HG03045 (cell line): ENCODE measurements around the gene ROCK2.
"Not testable (repeated sequence)": the region's sequence is repeated elsewhere in the genome, so short reads cannot be mapped to it uniquely, and the experiment has no call there.

ENCODE experiments used
- ATAC-seq: cut with Tn5 transposase; IDR thresholded peaks from one replicate; pipeline ENCODE4 v1.9.1; 2021; ENCODE audit warnings: mild to moderate bottlenecking, moderate library complexity; ENCODE audit not compliant: unreplicated experiment

The ROCK2 gene

DNA sequence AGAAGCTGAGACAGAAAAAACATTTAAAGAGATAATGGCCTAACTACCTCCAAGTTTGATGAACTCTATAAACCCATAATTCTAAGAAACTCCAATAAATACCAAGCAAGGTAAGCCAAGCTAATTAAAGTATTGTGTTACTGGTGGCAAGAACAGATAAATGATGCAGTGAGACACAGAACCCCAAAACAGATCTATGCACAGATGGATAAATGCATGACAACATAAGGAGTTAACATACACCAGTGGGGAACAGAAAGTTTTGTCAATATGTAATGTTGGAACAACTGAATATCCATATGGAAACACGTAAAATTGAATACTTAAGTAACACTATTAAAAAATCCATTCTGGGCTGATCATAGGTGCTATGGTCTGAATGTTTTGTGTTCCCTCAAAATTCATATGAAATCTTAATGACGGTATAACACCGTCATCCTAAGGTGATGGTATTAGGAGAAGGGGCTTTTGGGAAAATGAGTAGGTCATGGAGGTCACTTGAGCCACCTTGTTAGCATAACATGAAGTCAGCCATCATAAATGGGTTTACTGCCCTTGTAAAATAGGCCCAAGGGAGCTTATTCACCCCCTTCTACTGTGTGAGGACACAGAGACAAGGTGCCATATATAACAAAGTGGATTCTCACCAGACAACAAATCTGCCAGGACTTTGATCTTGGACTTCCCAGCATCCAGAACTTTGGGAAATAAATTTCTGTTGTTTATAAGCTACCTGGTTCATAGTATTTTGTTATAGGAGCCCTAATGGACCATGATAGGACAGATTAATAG lies 102.8 kb downstream of the ROCK2 start:
- no peak for ATAC-seq

DNA sequence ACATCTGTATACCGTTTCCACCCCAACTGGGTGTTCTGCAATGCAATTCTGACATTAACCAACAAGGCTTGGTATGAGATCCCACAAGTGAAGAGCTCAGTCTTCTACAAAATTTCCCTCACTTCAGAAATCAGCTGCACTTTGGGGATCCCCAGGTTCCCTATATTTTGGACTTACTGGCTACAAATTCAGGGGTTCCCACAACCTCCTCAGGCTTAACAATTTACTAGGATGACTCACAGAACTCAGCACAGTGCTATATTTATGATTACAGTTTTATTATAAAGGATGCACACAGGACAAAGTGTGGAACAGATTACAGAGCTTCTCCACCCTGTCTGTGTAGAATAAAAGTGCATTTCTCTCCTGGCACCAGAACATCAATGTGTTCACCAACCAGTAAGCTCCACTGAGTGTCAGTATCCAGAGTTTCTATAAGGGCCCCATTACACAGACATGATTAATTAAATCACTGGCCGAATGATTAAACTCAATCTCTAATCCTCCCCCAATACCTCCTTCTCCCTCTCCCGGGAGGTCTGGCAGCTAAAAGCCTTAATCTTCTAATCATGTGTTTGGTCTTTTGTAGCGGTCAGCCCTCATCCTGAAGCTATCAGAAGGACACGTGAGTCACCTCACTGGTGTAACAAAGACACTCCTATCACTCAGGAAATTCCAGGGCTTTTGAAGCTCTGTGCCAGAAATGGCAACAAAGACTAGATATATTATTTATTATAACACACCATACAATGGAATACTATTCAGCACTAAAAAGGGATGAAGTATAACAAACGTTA lies 104.6 kb downstream of the ROCK2 start:
- no peak for ATAC-seq

GRCh38 chr2:11239147-11239546 lies 105.3 kb downstream of the ROCK2 start:
- ATAC-seq, result no peak

GRCh38 chr2:11237122-11237521 lies 107.3 kb downstream of the ROCK2 start:
- ATAC-seq, result no peak

DNA sequence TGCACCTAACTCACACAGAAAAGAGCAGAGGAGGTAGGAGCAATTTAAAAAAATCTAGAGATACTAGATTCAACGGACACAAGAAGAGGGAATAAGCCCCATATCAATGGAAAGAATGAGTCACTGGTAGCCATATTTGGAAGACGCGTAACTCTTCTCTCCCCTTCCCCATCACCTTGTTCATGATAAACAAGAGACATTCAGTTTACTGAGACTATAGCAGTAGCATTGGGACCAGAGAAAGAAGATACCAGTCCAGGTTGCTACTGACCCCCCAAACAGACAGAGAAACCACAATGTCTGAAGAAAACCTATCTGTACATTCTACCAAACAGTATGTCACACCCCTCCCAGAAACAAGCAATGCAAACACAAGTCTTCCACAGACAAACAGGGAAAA lies 108.1 kb downstream of the ROCK2 start:
- no peak for ATAC-seq

- no peak for ATAC-seq
Observed at GRCh38 chr2:11235583-11235982, 108.9 kb downstream of the ROCK2 start.

DNA sequence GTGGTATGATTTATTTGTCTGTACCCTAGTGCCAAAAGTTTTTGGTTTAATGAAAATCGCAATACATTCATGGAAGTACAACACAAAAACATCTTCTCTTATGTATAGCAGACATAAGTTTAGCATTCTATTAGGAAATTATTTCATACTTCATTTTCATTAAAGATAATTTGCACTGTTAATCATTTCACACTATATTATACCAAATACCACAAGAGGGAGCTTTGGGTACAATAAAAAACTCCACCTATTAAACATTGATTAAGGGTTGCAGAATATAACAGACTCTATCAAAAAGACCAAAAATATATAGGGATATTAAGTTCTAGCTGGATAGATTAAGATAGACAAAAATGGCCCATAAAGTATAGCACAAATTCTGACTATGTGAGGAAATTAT lies 110.1 kb downstream of the ROCK2 start:
- no peak for ATAC-seq

DNA sequence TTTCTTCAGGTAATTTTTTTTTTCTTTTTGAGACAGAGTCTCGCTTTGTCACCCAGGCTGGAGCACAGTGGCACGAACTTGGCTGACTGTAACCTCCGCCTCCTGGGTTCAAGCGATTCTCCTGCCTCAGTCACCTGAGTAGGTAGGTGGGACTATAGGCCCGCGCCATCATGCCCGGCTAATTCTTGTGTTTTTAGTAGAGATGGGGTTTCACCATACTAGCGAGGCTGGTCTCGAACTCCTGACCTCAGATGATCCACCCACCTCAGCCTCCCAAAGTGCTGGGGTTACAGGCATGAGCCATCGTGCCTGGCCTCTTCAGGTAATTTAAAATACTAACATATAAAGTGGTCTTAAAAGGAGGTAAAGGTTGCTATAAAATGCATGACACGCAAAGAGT lies 113.2 kb downstream of the ROCK2 start:
- not testable (repeated sequence) for ATAC-seq

- ATAC-seq, result no peak
Observed at GRCh38 chr2:11228692-11229091, 115.7 kb downstream of the ROCK2 start.

GRCh38 chr2:11227595-11227994 lies 116.8 kb downstream of the ROCK2 start:
- ATAC-seq, result no peak

- ATAC-seq, result no peak
Observed at GRCh38 chr2:11224887-11225286, 119.5 kb downstream of the ROCK2 start.

- ATAC-seq, result no peak
Observed at GRCh38 chr2:11222845-11223244, 121.6 kb downstream of the ROCK2 start.

DNA sequence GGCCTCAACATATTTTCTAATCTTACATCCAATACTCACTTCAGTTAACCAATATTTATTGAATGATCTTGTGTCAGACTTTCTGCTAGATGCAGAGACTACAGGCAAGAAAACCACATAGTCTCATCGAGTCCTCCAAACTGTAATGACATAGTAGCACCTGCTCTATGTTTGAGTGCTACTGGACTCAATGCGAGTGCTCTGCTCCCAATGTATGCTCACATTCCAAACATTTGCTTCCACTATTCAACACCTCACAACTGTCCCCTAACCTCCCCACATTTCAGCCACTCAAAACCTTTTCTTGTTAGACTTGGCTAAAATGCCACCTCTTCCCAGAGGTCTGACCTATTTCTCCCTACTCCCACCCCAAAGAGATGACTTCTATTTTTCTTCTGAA lies 124.0 kb downstream of the ROCK2 start:
- ATAC-seq, result no peak

- ATAC-seq, result no peak
Observed at GRCh38 chr2:11215407-11215806, 129.0 kb downstream of the ROCK2 start.

DNA sequence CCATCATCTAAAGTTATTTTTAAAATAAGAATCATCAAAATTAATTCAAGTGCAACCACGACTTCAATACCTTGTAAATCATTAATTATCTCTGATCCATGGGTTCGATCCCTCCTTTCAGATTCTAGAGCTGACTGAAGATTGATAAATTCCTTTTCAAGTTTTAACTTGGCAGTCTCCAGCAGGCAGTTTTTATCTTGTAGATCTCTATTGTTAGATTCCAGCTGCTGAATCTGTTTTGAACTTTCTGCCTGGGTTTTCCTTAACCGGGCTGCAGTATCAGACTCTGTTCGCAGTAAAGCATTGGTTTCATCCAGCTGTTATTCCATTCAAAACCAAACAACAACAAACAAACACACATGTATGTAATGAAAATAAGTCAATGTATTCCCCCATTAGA lies 129.7 kb downstream of the ROCK2 start:
- ATAC-seq, result no peak

DNA sequence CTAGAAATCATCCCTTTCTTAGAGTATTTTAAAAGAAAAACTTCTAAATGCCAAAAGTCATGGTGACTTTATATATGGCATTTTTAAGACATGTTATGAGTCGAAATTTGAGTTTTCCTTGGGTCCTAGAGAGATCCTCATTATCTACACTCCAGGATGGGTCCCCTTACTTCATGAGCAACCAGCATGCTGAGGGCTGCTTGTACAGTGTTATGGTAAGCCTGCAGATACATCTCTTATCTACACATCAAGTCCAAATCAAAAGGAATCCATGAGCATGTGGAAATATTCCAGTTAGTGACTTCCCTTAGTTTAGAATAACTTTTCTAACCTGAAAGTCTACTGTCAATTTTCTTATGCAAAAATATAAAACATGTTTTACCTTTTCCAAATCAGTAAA lies 130.5 kb downstream of the ROCK2 start:
- ATAC-seq, result no peak

DNA sequence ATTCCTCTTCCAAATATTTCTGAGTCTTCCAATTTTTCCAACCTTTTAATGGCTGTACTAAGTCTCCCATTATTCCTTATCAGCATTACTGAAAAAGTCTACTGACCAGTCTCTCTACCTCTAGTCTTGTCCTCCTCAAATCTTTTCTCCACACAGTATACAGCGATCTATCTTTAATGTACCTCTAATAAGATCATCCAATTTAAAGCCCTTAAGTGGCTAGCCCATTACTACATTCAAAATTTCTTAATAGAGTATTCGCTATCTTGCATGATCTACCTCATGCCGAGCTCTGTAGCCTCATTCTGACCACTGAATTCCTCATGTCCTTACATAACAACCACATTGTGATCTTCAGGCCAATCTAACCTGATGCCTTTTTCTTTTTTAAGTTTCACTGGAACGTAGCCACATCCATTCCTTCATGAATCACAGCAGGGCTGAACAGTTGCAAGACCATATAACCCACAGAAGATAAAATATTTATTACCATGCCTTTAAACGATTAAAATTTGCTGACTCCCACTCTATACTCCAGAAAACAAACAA lies 131.3 kb downstream of the ROCK2 start:
- ATAC-seq, result no peak

DNA sequence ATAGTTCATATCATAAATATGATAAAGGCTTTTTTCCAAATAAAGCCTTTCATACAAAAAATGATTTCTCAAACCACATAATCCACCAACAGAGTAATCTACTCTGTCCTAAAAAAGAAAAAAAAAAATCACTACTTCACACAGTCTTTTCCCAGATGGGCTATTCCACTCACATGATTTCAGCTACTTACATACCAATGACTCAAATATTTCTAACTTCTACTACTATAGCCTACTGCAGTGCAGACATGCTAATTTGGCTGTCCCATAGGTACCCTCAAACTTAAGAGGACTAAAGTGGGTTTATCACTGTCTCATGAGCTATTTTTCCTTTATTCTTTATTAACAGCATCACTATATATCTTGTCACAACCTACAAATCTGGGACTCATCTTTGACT lies 131.8 kb downstream of the ROCK2 start:
- no peak for ATAC-seq

DNA sequence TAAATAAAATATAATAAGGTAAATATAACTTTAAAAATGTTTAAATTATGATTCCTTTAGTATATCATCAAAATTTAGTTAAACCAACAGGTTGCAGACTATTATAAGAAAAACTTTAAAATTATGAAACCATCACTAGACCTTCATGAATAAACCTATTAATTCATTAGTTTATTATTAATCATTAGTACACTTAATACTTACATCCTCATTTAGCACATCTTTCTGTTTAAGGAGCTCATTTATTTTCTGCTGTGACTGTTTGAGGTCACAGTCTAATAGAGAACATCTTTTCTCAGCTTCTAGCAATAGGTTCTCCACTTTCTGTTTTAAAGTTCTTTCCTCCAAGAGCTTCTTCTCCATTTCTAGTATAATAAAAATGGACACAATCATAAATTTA lies 136.4 kb downstream of the ROCK2 start:
- ATAC-seq, result no peak

DNA sequence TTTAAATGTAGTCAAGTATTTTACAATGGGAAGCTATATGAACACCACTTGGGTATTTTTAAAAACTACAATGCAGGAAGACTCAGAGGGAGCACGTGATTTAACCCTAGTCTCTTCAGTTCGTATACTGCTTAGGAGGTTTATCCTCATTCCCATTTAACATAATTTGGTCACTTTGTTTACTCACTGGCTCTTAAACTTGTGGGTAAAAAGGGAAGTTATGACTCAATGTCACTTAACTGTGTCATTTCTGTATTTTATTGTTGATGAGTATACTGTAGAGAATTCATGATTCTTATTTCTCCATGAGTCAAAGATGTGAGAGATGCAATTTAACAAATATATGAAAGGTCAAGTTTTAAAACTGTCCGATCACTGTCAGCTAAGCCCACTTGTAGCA lies 141.0 kb downstream of the ROCK2 start:
- no peak for ATAC-seq

GRCh38 chr2:11201969-11202368 lies 142.5 kb downstream of the ROCK2 start:
- no peak for ATAC-seq

DNA sequence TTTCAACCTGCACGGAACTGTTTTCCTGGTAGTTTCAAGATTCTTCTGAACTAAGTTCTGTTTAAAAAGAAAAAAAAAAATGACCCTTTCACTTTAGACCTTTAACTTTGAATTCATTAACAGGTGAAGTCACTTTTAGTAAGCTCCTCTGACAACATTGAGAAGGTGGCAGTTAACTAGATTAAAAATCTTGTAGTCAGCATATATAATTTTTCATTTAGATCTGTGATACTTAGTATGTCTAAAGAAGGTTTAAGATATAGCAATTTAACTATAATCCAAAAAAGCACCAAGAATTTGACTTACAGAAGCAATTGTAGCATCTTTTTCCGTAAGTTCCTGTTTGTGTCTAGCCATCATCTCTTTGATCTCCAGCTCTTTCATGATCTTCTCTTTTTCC lies 143.8 kb downstream of the ROCK2 start:
- no peak for ATAC-seq
